Measurements from ENCODE around the gene MRPL37.

DNA sequence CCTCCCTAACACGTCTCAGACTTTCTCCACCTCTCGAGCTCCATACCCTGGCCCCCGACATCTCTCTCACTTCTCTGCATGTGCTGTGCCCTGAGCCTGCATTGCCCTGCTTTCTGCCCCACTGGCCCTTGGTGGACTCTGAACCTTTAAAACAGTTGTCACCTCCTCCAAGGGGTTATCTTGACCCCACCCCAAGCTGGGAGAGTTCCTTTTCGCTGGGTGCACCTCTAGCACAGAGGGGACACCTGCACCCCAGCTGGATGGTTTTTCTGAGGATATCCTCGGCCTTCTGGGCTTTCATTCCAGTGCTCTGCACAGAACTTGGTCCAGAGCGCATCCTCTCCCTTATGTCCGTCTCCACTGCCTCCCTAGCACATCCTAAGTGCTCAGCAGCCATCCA lies 43.0 kb upstream of the MRPL37 start:
- TF ChIP-seq POLR2A (IDR thresholded peaks at IDR 0.05; ENCODE audit: low read depth, low read length): no peak
- no peak for TF ChIP-seq TAF1 (IDR thresholded peaks at IDR 0.05; ENCODE audit: borderline replicate concordance, low read depth, low read length)
- TF ChIP-seq POLR2AphosphoS5 (IDR thresholded peaks at IDR 0.05; ENCODE audit: low read depth, low read length): no peak
